KMS-11 (cell line): ENCODE data around the gene STUM.

Source experiments
- H2AFZ ChIP-seq: fragments of 200-600 bp; sonication (generic); 2 replicates; pipeline ENCODE4 v1.6.1; 2016; ENCODE audit warnings: antibody characterized with exemption, mixed run types, low read depth
- H3K27ac ChIP-seq: fragments of 200-600 bp; sonication (generic); 2 replicates; pipeline ENCODE4 v1.6.1; 2016; ENCODE audit warnings: mild to moderate bottlenecking, mixed run types
- H3K27me3 ChIP-seq: fragments of 200-600 bp; sonication (generic); 2 replicates; pipeline ENCODE4 v1.6.1; 2017; ENCODE audit warnings: mild to moderate bottlenecking, low read depth, mixed run types, moderate library complexity; ENCODE audit not compliant: insufficient read depth
- H3K36me3 ChIP-seq: fragments of 200-600 bp; sonication (generic); 2 replicates; pipeline ENCODE4 v1.6.1; 2017; ENCODE audit warnings: mild to moderate bottlenecking, mixed run types; ENCODE audit not compliant: insufficient read depth
- H3K4me1 ChIP-seq: fragments of 200-600 bp; sonication (generic); 2 replicates; pipeline ENCODE4 v1.6.1; 2016; ENCODE audit warnings: mild to moderate bottlenecking, low read depth, mixed run types; ENCODE audit not compliant: poor library complexity, severe bottlenecking
- H3K4me2 ChIP-seq: fragments of 200-600 bp; sonication (generic); 2 replicates; pipeline ENCODE4 v1.7.0; 2016; ENCODE audit warnings: mild to moderate bottlenecking, mixed run types
- H3K4me3 ChIP-seq: fragments of 200-600 bp; sonication (generic); IDR thresholded peaks from 2 replicates; pipeline ENCODE4 v1.6.1; 2017; ENCODE audit warnings: low read depth, low read length, mixed read lengths; ENCODE audit not compliant: insufficient read depth
- H3K79me2 ChIP-seq: fragments of 200-600 bp; sonication (generic); 2 replicates; pipeline ENCODE4 v1.6.1; 2016; ENCODE audit warnings: low read depth, mixed run types; ENCODE audit not compliant: insufficient read depth
- H3K9ac ChIP-seq: fragments of 200-600 bp; sonication (generic); 2 replicates; pipeline ENCODE4 v1.6.1; 2016; ENCODE audit warnings: mild to moderate bottlenecking, mixed run types
- H4K20me1 ChIP-seq: fragments of 200-600 bp; sonication (generic); 2 replicates; pipeline ENCODE4 v1.6.1; 2016; ENCODE audit warnings: mild to moderate bottlenecking, mixed run types; ENCODE audit not compliant: insufficient read depth
- CTCF ChIP-seq: fragments of 200-600 bp; sonication (generic); conservative IDR thresholded peaks from 2 replicates; pipeline ENCODE4 v1.6.1; 2017; ENCODE audit warnings: low read depth, mild to moderate bottlenecking, antibody characterized with exemption, low read length, moderate library complexity, mixed read lengths

STUM gene

GRCh38 chr1:226584164-226584563 lies 35.6 kb downstream of the STUM start:
- H3K27ac ChIP-seq = no peak overlapping the region
- H3K4me3 ChIP-seq = no peak overlapping the region
- H3K9ac ChIP-seq = no peak overlapping the region
- TF ChIP-seq CTCF = no peak
- no peaks in the 10 kb centered on the region for H3K79me2 ChIP-seq
- no peak overlapping the region for H3K4me2 ChIP-seq
- H3K27me3 ChIP-seq = no peaks in the 10 kb centered on the region; the same call in 1 of the 2 replicates
- no peaks in the 10 kb centered on the region for H3K36me3 ChIP-seq
- H2AFZ ChIP-seq = no peak overlapping the region
- no peaks in the 10 kb centered on the region for H4K20me1 ChIP-seq
- no peaks in the 10 kb centered on the region for H3K4me1 ChIP-seq

GRCh38 chr1:226586116-226586515 lies 37.6 kb downstream of the STUM start:
- no peak overlapping the region for H3K4me2 ChIP-seq
- H2AFZ ChIP-seq = no peak overlapping the region
- H3K9ac ChIP-seq = no peak overlapping the region
- H3K4me1 ChIP-seq = no peaks in the 10 kb centered on the region
- no peak overlapping the region for H3K4me3 ChIP-seq
- TF ChIP-seq CTCF = no peak
- H4K20me1 ChIP-seq = no peaks in the 10 kb centered on the region
- H3K27ac ChIP-seq = no peak overlapping the region
- H3K79me2 ChIP-seq = no peaks in the 10 kb centered on the region
- no peaks in the 10 kb centered on the region for H3K36me3 ChIP-seq
- no peaks in the 10 kb centered on the region; the same call in 1 of the 2 replicates for H3K27me3 ChIP-seq

GRCh38 chr1:226586650-226587422 lies 38.3 kb downstream of the STUM start:
- H3K4me1 ChIP-seq = no peaks in the 10 kb centered on the region
- no peaks in the 10 kb centered on the region; the same call in 1 of the 2 replicates for H3K27me3 ChIP-seq
- H3K4me3 ChIP-seq = no peak overlapping the region
- H3K36me3 ChIP-seq = no peaks in the 10 kb centered on the region
- no peaks in the 10 kb centered on the region for H3K79me2 ChIP-seq
- H2AFZ ChIP-seq = no peak overlapping the region
- no peak for TF ChIP-seq CTCF
- H3K4me2 ChIP-seq = no peak overlapping the region
- no peak overlapping the region for H3K27ac ChIP-seq
- no peaks in the 10 kb centered on the region for H4K20me1 ChIP-seq
- no peak overlapping the region for H3K9ac ChIP-seq

- Histone ChIP-seq H3K4me3 (no peak overlapping the region), H4K20me1 (no peaks in the 10 kb centered on the region), H3K27ac (no peak overlapping the region), H3K4me2 (no peak overlapping the region), H3K79me2 (no peaks in the 10 kb centered on the region), H3K27me3 (no peaks in the 10 kb centered on the region; the same call in 1 of the 2 replicates), H3K4me1 (no peaks in the 10 kb centered on the region), H3K9ac (no peak overlapping the region), H2AFZ (no peak overlapping the region), H3K36me3 (no peaks in the 10 kb centered on the region)
- TF ChIP-seq CTCF = no peak
These were observed 39.9 kb downstream of the STUM start for GRCh38 chr1:226588484-226588883.
